Measurements from ENCODE around the gene HAUS8.
"Not testable (repeated sequence)": the region's sequence is repeated elsewhere in the genome, so short reads cannot be mapped to it uniquely, and the experiment has no call there.

Gene HAUS8

DNA sequence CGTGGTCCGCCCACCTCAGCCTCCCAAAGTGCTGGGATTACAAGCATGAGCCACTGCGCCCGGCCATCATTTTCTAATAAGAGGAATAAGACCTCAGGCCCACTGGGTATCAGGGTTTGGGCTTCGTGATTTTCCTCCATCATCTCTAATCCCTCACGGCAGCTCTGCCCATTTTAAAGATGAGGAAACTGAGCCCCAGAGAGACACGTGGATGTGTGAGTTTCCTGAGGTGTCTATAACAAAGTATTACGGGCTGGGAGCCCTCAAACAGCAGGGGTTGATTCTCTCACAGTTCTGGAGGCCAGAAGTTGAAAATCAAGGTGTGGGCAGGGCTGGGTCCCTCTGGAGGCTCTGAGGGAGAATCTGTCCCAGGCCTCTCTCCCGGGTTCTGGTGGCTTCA lies 34.0 kb upstream of the HAUS8 start:
- Histone ChIP-seq H3K9me2 (replicated peaks; ENCODE audit: control insufficient read depth, low read length) (no peaks in the 10 kb centered on the region), H3K36me3 (ENCODE audit: control insufficient read depth, low read length) (peaks cover 59% of the 10 kb centered on the region), H3K27ac (ENCODE audit: low read depth, low read length) (peak overlapping the region; percentile 71), H3K4me2 (ENCODE audit: low read length) (peak overlapping the region; percentile 76), H4K20me1 (ENCODE audit: control insufficient read depth, insufficient read depth, low read depth, low read length) (peaks cover 3% of the 10 kb centered on the region; the same call in 1 of the 2 replicates), H3F3A (ENCODE audit: control insufficient read depth, insufficient read depth) (no peaks in the 10 kb centered on the region; the same call in 1 of the 2 replicates), H3K4me3 (ENCODE audit: low read length) (peak overlapping the region; percentile 49), H3K79me2 (ENCODE audit: control insufficient read depth, low read length) (peaks cover 92% of the 10 kb centered on the region), H3K4me1 (ENCODE audit: control insufficient read depth, low read length) (peaks cover 65% of the 10 kb centered on the region), H3K9me3 (ENCODE audit: control insufficient read depth, insufficient read depth, low read length) (no peaks in the 10 kb centered on the region), H3K27me3 (ENCODE audit: control insufficient read depth, low read length) (no peaks in the 10 kb centered on the region)
- no peak for TF ChIP-seq EZH2phosphoT487 (IDR thresholded peaks at IDR 0.05; ENCODE audit: borderline replicate concordance, low read length)
- TF ChIP-seq, protein P1, sequence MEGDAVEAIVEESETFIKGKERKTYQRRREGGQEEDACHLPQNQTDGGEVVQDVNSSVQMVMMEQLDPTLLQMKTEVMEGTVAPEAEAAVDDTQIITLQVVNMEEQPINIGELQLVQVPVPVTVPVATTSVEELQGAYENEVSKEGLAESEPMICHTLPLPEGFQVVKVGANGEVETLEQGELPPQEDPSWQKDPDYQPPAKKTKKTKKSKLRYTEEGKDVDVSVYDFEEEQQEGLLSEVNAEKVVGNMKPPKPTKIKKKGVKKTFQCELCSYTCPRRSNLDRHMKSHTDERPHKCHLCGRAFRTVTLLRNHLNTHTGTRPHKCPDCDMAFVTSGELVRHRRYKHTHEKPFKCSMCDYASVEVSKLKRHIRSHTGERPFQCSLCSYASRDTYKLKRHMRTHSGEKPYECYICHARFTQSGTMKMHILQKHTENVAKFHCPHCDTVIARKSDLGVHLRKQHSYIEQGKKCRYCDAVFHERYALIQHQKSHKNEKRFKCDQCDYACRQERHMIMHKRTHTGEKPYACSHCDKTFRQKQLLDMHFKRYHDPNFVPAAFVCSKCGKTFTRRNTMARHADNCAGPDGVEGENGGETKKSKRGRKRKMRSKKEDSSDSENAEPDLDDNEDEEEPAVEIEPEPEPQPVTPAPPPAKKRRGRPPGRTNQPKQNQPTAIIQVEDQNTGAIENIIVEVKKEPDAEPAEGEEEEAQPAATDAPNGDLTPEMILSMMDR (IDR thresholded peaks at IDR 0.05; ENCODE audit: low read depth, low read length, poor library complexity, severe bottlenecking) = no peak

DNA sequence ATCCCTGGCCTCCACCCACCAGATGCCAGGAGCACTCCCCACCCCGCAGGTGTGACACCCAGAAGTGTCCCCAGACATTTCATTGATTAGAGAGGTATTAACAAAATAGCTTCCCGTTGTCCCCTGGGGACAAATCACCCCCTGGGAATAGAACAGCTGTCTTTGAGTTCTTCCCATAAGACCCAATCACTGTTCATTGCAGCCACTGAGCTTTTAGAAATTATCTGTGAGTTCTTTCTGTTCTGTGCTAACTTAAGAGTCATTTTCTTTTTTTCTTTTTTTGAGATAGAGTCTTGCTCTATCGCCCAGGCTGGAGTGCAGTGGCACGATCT lies 33.2 kb upstream of the HAUS8 start:
- H3K27me3 ChIP-seq (ENCODE audit: control insufficient read depth, low read length) = no peaks in the 10 kb centered on the region
- H3K9me3 ChIP-seq (ENCODE audit: control insufficient read depth, insufficient read depth, low read length) = no peaks in the 10 kb centered on the region
- H3K4me1 ChIP-seq (ENCODE audit: control insufficient read depth, low read length) = peaks cover 74% of the 10 kb centered on the region
- peak overlapping the region; percentile 55 for H3K4me2 ChIP-seq (ENCODE audit: low read length)
- H4K20me1 ChIP-seq (ENCODE audit: control insufficient read depth, insufficient read depth, low read depth, low read length) = peaks cover 3% of the 10 kb centered on the region; the same call in 1 of the 2 replicates
- TF ChIP-seq, protein P1 (IDR thresholded peaks at IDR 0.05; ENCODE audit: low read depth, low read length, poor library complexity, severe bottlenecking) = no peak
- TF ChIP-seq EZH2phosphoT487 (IDR thresholded peaks at IDR 0.05; ENCODE audit: borderline replicate concordance, low read length) = no peak
- no peaks in the 10 kb centered on the region; the same call in 1 of the 2 replicates for H3F3A ChIP-seq (ENCODE audit: control insufficient read depth, insufficient read depth)
- H3K27ac ChIP-seq (ENCODE audit: low read depth, low read length) = peak overlapping the region; percentile 41
- no peaks in the 10 kb centered on the region for H3K9me2 ChIP-seq (replicated peaks; ENCODE audit: control insufficient read depth, low read length)
- peaks cover 93% of the 10 kb centered on the region for H3K79me2 ChIP-seq (ENCODE audit: control insufficient read depth, low read length)
- peak overlapping the region; percentile 29 for H3K4me3 ChIP-seq (ENCODE audit: low read length)
- H3K36me3 ChIP-seq (ENCODE audit: control insufficient read depth, low read length) = peaks cover 66% of the 10 kb centered on the region

DNA sequence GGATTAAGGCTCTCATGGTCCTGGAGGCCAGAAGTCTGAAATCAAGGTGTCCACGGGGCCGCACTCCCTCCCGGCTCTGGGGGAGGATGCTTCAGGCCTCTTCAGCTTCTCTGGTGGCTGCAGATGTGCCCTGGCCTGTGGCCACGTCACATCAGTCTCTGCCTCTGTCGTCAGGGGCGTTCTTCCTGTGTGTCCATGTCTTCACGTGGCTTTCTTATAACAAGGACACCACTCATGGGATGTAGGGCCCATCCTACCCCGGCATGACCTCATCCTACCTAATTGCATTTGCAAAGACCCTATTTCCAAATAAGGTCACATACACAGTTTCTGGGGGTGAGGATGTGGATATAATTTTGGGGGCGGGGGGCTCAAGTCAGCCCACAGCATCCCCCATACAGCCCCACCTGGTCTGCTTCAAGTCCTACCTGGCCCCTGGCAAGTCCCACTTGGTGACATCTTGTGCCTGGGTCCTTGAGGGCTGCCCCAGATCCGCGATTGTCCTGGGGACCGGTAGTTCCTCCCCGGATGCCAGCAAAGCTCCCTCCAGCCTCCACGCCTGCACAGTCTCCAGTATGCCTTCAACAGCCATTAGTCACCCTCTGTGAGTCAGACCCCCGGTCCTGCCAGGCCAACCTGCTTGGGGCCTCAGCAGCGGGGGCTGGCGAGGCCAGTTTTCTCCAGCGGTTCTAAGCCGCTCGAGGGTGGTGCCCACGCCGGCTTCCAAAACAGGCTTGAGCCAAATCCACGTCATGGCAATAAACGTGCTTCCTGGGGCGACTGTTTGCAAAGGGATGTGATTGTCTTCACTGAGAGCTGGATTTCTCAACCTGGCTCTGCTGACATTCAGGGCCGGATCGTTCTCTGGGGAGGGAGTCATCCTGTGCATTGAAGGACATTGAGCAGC lies 32.5 kb upstream of the HAUS8 start:
- H3K4me1 ChIP-seq (ENCODE audit: control insufficient read depth, low read length) = peaks cover 80% of the 10 kb centered on the region
- H3K9me3 ChIP-seq (ENCODE audit: control insufficient read depth, insufficient read depth, low read length) = no peaks in the 10 kb centered on the region
- H4K20me1 ChIP-seq (ENCODE audit: control insufficient read depth, insufficient read depth, low read depth, low read length) = peaks cover 3% of the 10 kb centered on the region; the same call in 1 of the 2 replicates
- TF ChIP-seq EZH2phosphoT487 (IDR thresholded peaks at IDR 0.05; ENCODE audit: borderline replicate concordance, low read length) = no peak
- TF ChIP-seq, protein P1 (IDR thresholded peaks at IDR 0.05; ENCODE audit: low read depth, low read length, poor library complexity, severe bottlenecking) = peak; percentile 11
- peak overlapping the region; percentile 55 for H3K4me2 ChIP-seq (ENCODE audit: low read length)
- peaks cover 93% of the 10 kb centered on the region for H3K79me2 ChIP-seq (ENCODE audit: control insufficient read depth, low read length)
- no peaks in the 10 kb centered on the region for H3K9me2 ChIP-seq (replicated peaks; ENCODE audit: control insufficient read depth, low read length)
- peak overlapping the region; percentile 41 for H3K27ac ChIP-seq (ENCODE audit: low read depth, low read length)
- H3K36me3 ChIP-seq (ENCODE audit: control insufficient read depth, low read length) = peaks cover 72% of the 10 kb centered on the region
- H3K4me3 ChIP-seq (ENCODE audit: low read length) = peak overlapping the region; percentile 29
- no peaks in the 10 kb centered on the region; the same call in 1 of the 2 replicates for H3F3A ChIP-seq (ENCODE audit: control insufficient read depth, insufficient read depth)
- no peaks in the 10 kb centered on the region for H3K27me3 ChIP-seq (ENCODE audit: control insufficient read depth, low read length)

DNA sequence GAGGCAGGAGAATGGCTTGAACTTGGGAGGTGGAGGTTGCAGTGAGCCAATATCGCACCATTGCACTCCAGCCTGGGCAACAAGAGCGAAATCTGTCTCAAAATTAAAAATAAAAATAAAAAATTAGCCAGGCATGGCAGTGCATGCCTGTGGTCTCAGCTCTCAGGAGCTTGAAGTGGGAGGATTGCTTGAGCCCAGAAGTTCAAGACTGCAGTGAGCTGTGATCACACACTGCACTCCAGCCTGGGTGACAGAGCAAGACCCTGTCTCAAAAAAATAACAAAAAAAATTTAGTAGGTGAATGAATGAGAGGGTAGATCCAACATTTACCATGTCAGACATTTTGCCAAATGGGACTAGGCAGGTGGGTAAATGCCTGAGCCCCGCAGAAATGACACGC lies 31.7 kb upstream of the HAUS8 start:
- Histone ChIP-seq H3K4me2 (ENCODE audit: low read length) (peak overlapping the region; percentile 55), H3K79me2 (ENCODE audit: control insufficient read depth, low read length) (peaks cover 93% of the 10 kb centered on the region), H3K36me3 (ENCODE audit: control insufficient read depth, low read length) (peaks cover 80% of the 10 kb centered on the region), H3K4me1 (ENCODE audit: control insufficient read depth, low read length) (peaks cover 85% of the 10 kb centered on the region), H3K27ac (ENCODE audit: low read depth, low read length) (peak overlapping the region; percentile 41), H3K4me3 (ENCODE audit: low read length) (peak overlapping the region; percentile 29)
- not testable (repeated sequence) for H3F3A ChIP-seq (ENCODE audit: control insufficient read depth, insufficient read depth); H3K9me2 ChIP-seq (replicated peaks; ENCODE audit: control insufficient read depth, low read length); H3K27me3 ChIP-seq (ENCODE audit: control insufficient read depth, low read length); H4K20me1 ChIP-seq (ENCODE audit: control insufficient read depth, insufficient read depth, low read depth, low read length); H3K9me3 ChIP-seq (ENCODE audit: control insufficient read depth, insufficient read depth, low read length)
